ENCODE measurements around the gene LDLRAD4.

Gene LDLRAD4

GRCh38 chr18:13390196-13390595, 171.6 kb downstream of the LDLRAD4 start:
- DNase-seq (ENCODE audit: extremely low read depth, low read depth), result no peak

DNA sequence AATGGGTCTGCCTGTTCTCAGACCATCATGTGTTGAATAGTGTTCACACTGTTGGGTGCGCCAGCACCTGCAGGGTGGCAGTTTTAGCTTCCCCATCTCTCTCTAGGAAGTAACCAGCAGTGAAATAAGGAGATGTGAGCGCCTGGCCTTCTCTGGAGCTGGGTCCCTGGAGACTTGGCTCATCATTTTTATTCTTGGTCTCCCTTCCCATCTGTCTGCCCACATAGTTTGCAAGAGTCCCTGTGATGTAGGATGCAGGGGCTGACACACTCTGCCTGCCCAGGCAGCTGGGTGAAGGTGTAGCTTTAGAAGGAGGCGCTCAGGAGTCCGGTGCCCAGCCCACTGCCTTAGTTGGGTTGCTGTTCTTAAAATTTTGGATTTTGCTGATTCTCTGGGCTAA, 172.2 kb downstream of the LDLRAD4 start:
- no peak for DNase-seq (ENCODE audit: extremely low read depth, low read depth)
- no peak for TF ChIP-seq CTCF (IDR thresholded peaks at IDR 0.05; ENCODE audit: low read depth, low read length)

More at GRCh38 chr18:13390196-13390595, 171.6 kb downstream of the LDLRAD4 start:
- TF ChIP-seq CTCF (IDR thresholded peaks at IDR 0.05; ENCODE audit: low read depth, low read length), result no peak

DNA sequence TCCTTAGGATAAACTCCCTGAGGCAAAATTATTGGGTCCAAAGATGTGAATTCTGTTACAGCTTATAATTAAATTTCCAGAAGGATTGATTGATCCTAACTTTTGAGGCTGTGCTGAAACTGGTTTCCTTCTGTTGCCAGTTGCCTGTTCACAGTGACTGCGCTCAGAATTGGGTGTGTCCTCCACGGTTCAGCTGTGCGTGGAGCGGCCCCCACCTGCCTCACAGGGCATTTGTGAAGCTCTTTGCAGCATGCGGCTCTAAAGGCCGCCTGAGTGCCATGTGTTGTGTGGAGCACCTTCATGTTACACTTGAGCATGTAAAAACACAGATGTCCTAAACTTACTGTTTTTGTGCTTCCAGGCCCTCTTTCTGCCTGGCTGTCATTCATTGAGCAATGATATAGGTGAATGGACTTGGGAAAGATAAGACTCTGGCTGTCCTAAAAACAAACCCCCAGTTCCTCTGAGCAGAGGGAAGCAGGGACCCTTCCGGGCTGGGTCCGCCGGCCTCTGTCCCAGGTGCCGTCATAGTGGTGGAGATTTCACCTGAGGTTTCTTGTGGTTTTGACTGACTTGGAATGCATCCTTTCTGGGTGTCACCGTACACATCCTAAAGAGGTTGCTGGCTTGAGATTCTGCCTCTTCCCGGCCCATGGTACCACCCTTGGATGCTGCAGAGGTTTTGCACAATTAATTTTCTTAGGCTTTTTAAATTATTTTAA, 173.6 kb downstream of the LDLRAD4 start:
- no peak for DNase-seq (ENCODE audit: extremely low read depth, low read depth)
- no peak for TF ChIP-seq CTCF (IDR thresholded peaks at IDR 0.05; ENCODE audit: low read depth, low read length)

DNA sequence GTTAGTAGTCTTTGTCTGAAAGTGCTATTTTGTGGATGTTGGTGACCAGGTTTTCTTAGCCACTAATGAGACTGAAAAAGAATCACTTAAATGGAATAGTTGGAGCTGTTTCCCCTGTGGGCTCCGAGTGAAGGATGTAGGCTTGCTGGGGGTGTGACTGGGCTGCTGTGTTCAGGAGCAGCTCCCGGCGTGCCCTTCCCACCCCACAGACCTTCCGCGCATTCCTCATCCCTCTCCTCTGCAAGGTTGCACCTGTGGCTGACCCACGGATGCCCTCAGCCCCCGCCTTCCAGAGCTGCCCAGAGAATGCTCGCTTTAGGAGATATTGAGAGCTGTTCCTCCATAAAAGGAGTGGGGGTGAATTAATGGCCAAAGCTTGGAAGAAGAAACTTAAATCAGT, 174.3 kb downstream of the LDLRAD4 start:
- no peak for DNase-seq (ENCODE audit: extremely low read depth, low read depth)
- no peak for TF ChIP-seq CTCF (IDR thresholded peaks at IDR 0.05; ENCODE audit: low read depth, low read length)

DNA sequence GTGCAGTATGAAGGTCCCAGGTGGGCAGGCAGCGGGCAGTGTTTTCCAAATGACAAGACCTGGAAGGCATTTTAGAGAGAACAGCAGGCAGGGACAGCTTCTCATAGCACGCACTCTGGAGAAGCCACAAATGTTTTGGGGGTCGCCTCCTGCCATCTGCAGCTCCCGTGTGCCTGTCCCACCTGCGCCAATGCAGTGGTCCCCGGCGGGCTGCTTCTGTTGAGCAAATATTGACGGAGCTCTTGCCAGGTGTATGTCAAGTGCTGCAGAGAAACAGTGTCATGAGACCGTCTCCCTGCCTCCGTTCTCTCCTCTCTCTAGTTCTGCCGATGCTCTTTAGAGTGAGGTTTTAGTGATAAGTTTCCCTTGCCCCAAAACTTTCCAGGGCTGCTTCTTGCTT, 174.8 kb downstream of the LDLRAD4 start:
- DNase-seq (ENCODE audit: extremely low read depth, low read depth), result no peak
- no peak for TF ChIP-seq CTCF (IDR thresholded peaks at IDR 0.05; ENCODE audit: low read depth, low read length)

DNA sequence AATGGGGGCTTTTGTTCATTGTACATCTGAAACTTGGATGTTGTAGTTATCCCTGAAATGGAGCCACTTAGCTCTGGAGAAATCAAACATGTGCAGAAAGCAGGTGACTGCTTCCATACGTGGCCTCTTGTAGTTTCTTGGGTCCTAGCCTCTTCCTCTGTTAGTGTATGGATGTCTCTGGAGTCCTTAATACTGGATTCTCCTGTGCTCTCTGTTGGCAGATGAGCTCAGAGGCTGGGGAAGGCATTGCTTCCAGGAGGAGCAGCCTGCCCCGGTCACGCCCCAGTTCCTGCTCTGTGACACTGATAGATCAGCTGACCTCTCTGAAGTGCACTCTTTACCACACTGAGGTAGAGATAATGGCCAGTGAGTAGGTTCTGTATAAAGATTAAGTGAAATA, 176.2 kb downstream of the LDLRAD4 start:
- no peak for TF ChIP-seq CTCF (IDR thresholded peaks at IDR 0.05; ENCODE audit: low read depth, low read length)
- DNase-seq (ENCODE audit: extremely low read depth, low read depth), result no peak

GRCh38 chr18:13395577-13395976, 177.0 kb downstream of the LDLRAD4 start:
- TF ChIP-seq CTCF (IDR thresholded peaks at IDR 0.05; ENCODE audit: low read depth, low read length), result no peak

More at GRCh38 chr18:13395577-13395976, 177.0 kb downstream of the LDLRAD4 start:
- DNase-seq (ENCODE audit: extremely low read depth, low read depth), result no peak
